RWPE2 (cell line): Measurements from ENCODE around the gene MACF1.

Experiments
- ATAC-seq: fragments of 200-7000 bp; cut with Tn5 transposase; 3 replicates; pipeline ENCODE4 v1.9.1; 2021; ENCODE audit warnings: low read depth
- DNase-seq: peaks from one replicate; pipeline ENCODE4 v3.0.0-alpha.2; 2020; ENCODE audit warnings: low spot score
- H3K27ac ChIP-seq: fragments of 450-650 bp; 2 replicates; pipeline ENCODE4 v1.5.1; 2017; ENCODE audit warnings: mild to moderate bottlenecking; ENCODE audit not compliant: poor library complexity, severe bottlenecking
- H3K27me3 ChIP-seq: fragments of 250-450 bp; sonication (Bioruptor Pico); 2 replicates; pipeline ENCODE4 v1.5.1; 2021; ENCODE audit warnings: mild to moderate bottlenecking, moderate library complexity; ENCODE audit not compliant: insufficient read depth, poor library complexity, severe bottlenecking
- H3K36me3 ChIP-seq: fragments of 250-450 bp; sonication (Bioruptor Pico); 2 replicates; pipeline ENCODE4 v1.5.1; 2020; ENCODE audit warnings: low read depth, mild to moderate bottlenecking, moderate library complexity
- H3K4me1 ChIP-seq: fragments of 250-450 bp; sonication (Bioruptor Pico); 2 replicates; pipeline ENCODE4 v1.5.1; 2021; ENCODE audit warnings: mild to moderate bottlenecking, moderate library complexity; ENCODE audit not compliant: insufficient read depth, poor library complexity, severe bottlenecking
- H3K4me3 ChIP-seq: fragments of 250-450 bp; sonication (Bioruptor Pico); 2 replicates; pipeline ENCODE4 v1.5.1; 2021; ENCODE audit warnings: mild to moderate bottlenecking, moderate library complexity; ENCODE audit not compliant: severe bottlenecking
- H3K9me3 ChIP-seq: fragments of 250-450 bp; sonication (Bioruptor Pico); 2 replicates; pipeline ENCODE4 v1.5.1; 2021; ENCODE audit warnings: mild to moderate bottlenecking, moderate library complexity; ENCODE audit not compliant: severe bottlenecking
- TF ChIP-seq, protein P1 (sequence below): fragments of 450-650 bp; IDR thresholded peaks from one replicate; pipeline ENCODE4 v1.5.1; 2017; ENCODE audit warnings: mild to moderate bottlenecking, moderate library complexity; ENCODE audit not compliant: poor library complexity, severe bottlenecking

MACF1 gene

GRCh38 chr1:39183503-39184353 is 20.8 kb upstream of the MACF1 start:
- Histone ChIP-seq H3K4me3 (no peak overlapping the region), H3K27me3 (no peaks in the 10 kb centered on the region), H3K36me3 (no peaks in the 10 kb centered on the region), H3K4me1 (peaks cover 55% of the 10 kb centered on the region), H3K9me3 (no peaks in the 10 kb centered on the region), H3K27ac (peak overlapping the region; percentile 98)
- DNase-seq (peak; percentile 93), ATAC-seq (peak; percentile 70)
- TF ChIP-seq, protein P1, sequence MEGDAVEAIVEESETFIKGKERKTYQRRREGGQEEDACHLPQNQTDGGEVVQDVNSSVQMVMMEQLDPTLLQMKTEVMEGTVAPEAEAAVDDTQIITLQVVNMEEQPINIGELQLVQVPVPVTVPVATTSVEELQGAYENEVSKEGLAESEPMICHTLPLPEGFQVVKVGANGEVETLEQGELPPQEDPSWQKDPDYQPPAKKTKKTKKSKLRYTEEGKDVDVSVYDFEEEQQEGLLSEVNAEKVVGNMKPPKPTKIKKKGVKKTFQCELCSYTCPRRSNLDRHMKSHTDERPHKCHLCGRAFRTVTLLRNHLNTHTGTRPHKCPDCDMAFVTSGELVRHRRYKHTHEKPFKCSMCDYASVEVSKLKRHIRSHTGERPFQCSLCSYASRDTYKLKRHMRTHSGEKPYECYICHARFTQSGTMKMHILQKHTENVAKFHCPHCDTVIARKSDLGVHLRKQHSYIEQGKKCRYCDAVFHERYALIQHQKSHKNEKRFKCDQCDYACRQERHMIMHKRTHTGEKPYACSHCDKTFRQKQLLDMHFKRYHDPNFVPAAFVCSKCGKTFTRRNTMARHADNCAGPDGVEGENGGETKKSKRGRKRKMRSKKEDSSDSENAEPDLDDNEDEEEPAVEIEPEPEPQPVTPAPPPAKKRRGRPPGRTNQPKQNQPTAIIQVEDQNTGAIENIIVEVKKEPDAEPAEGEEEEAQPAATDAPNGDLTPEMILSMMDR: peak; percentile 59

GRCh38 chr1:39184354-39184818 is 20.1 kb upstream of the MACF1 start:
- peak overlapping the region; percentile 98 for H3K27ac ChIP-seq
- peaks cover 54% of the 10 kb centered on the region for H3K4me1 ChIP-seq
- DNase-seq (no peak), ATAC-seq (no peak)
- no peaks in the 10 kb centered on the region for H3K36me3 ChIP-seq
- TF ChIP-seq, protein P1: no peak
- H3K27me3 ChIP-seq: no peaks in the 10 kb centered on the region
- no peaks in the 10 kb centered on the region for H3K9me3 ChIP-seq
- no peak overlapping the region for H3K4me3 ChIP-seq

DNA sequence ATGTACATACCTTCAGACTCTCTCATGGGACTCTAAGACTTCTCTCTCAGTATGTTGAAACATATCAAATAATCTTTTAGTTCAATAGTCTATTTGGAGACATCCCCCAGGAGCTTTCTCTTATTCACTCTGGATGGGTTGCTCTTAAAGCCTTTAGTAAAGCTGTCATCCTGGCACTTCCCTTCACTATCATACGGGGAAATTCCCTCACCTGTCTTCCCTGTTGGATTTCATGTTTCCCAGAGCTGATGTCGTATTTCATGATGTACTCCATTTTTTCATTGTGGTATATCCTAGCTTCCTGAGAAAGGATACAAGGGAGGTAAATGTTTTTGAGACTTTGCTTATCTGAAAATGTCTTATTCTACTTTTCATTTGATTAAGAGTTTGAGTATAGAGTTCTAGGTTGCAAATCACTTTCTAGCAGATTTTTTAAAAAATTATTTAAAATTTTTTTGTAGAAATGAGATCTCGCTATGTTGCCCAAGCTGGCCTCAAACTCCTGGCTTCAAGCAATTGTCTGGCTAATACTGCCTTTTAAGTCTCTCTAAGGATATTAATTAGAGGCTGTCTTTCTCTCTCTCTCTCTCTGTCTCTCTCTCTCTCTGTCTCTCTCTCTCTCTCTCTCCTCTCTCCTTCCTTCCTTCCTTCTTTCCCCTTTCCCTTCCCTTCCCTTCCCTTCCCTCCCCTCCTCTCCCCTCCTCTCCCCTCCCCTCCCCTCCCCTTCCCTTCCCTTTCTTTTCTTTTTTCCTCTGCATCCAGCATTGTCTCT is 17.0 kb upstream of the MACF1 start:
- Histone ChIP-seq H3K27ac (peak overlapping the region; percentile 98), H3K4me1 (peaks cover 64% of the 10 kb centered on the region), H3K4me3 (no peak overlapping the region), H3K36me3 (no peaks in the 10 kb centered on the region), H3K9me3 (no peaks in the 10 kb centered on the region), H3K27me3 (no peaks in the 10 kb centered on the region)
- ATAC-seq: no peak
- TF ChIP-seq, protein P1: no peak
- no peak for DNase-seq

DNA sequence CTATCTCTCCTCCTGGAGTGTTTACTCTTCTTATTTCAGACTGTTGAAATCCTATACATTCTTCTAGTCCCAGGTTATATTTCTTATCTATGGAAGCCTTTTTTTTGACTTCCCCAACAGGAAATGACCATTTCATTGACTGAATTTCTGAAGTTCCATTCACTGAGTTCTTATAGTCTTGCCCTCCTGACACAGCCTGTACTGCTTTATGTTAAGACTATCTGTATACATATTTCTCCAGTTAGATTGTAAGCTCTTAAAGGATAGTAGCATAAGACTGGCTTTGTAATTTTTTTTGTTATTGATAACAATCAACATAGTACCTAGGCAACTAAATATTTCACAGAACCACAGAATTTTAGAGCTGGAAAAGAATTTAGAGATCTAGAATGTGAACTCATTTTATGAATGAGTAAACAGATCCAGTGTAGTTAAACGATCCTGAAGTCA is 14.9 kb upstream of the MACF1 start:
- no peaks in the 10 kb centered on the region for H3K27me3 ChIP-seq
- H3K36me3 ChIP-seq: no peaks in the 10 kb centered on the region
- ATAC-seq (no peak), DNase-seq (no peak)
- H3K4me3 ChIP-seq: no peak overlapping the region
- H3K4me1 ChIP-seq: peaks cover 57% of the 10 kb centered on the region
- no peaks in the 10 kb centered on the region for H3K9me3 ChIP-seq
- peak overlapping the region; percentile 98 for H3K27ac ChIP-seq
- TF ChIP-seq, protein P1: no peak
